H1 (cell line): ENCODE results near the gene STAG1. TPM values are rescaled to one million over a fixed set of nuclear protein-coding genes. Genes with fewer than 3 reads are reported as not detected.

Experiments used
- CTCF ChIA-PET: fragments of 300-600 bp; sonication (Branson Sonifier 250); formaldehyde crosslinking; loops from one replicate; lab custom pipeline; 2021; ENCODE audit not compliant: partially characterized antibody; lab: Charles Lee
- POLR2A ChIA-PET: fragments of 300-600 bp; sonication (Branson Sonifier 250); formaldehyde crosslinking; loops from one replicate; lab custom pipeline; 2021; ENCODE audit warnings: inconsistent platforms; ENCODE audit not compliant: partially characterized antibody; lab: Charles Lee
- DNase-seq, 2 experiments: peaks; one replicate each; pipeline versions ENCODE4 v3.0.0 to v3.0.0-alpha.2; 2010 to 2022; ENCODE audit warnings: low spot score in 2 of 2, low read depth in 1 of 2, mixed read lengths in 1 of 2
- FAIRE-seq: peaks from 2 replicates; lab custom pipeline; 2011; peaks lifted over from hg19 to GRCh38; lab: Jason Lieb, UNC
- H2AFZ ChIP-seq: 2 replicates; pipeline ENCODE4 v1.8.1; 2012; ENCODE audit warnings: low read length, inconsistent platforms
- H2AK5ac ChIP-seq: 2 replicates; pipeline ENCODE4 v1.6.1; 2013; ENCODE audit warnings: low read depth, low read length
- H2BK120ac ChIP-seq: replicated peaks from 2 replicates; pipeline ENCODE3; 2013; ENCODE audit warnings: low read depth, low read length, inconsistent platforms
- H2BK12ac ChIP-seq: 2 replicates; pipeline ENCODE4 v1.6.1; 2013; ENCODE audit warnings: low read depth, low read length
- H2BK15ac ChIP-seq: 2 replicates; pipeline ENCODE4 v1.6.1; 2013; ENCODE audit warnings: low read length
- H2BK20ac ChIP-seq: 2 replicates; pipeline ENCODE4 v1.6.1; 2013; ENCODE audit warnings: low read length
- H2BK5ac ChIP-seq: 2 replicates; pipeline ENCODE4 v1.6.1; 2013; ENCODE audit warnings: low read depth, low read length
- H3K14ac ChIP-seq: 2 replicates; pipeline ENCODE4 v1.6.1; 2013; ENCODE audit warnings: inconsistent platforms; ENCODE audit not compliant: insufficient read length
- H3K18ac ChIP-seq: 2 replicates; pipeline ENCODE4 v1.6.1; 2013; ENCODE audit warnings: low read length; ENCODE audit errors: extremely low read depth
- H3K23ac ChIP-seq: 2 replicates; pipeline ENCODE4 v1.6.1; 2013; ENCODE audit warnings: inconsistent platforms; ENCODE audit not compliant: insufficient read length
- H3K23me2 ChIP-seq: 2 replicates; pipeline ENCODE4 v1.6.1; 2013; ENCODE audit warnings: low read depth, low read length
- H3K27ac ChIP-seq: 2 replicates; pipeline ENCODE4 v1.6.1; 2011; ENCODE audit warnings: low read depth, low read length, inconsistent platforms
- H3K27me3 ChIP-seq, 4 experiments: replicated peaks in 1 of 4; 1 replicate in 1 of 4; 2 replicates in 3 of 4; pipeline versions ENCODE4 v1.6.1 to v1.8.1; 2011 to 2013; ENCODE audit warnings: low read length in 3 of 4, mild to moderate bottlenecking in 3 of 4, inconsistent platforms in 2 of 4, mixed read lengths in 2 of 4, moderate library complexity in 1 of 4; ENCODE audit not compliant: control insufficient read depth in 3 of 4, insufficient read depth in 3 of 4; ENCODE audit errors: extremely low read depth in 1 of 4
- H3K36me3 ChIP-seq, 4 experiments: 2 replicates each; pipeline versions ENCODE4 v1.6.1 to v1.8.1; 2011 to 2013; ENCODE audit warnings: mild to moderate bottlenecking in 4 of 4, low read length in 3 of 4, moderate library complexity in 2 of 4, control low read depth in 1 of 4, inconsistent platforms in 1 of 4; ENCODE audit not compliant: insufficient read depth in 4 of 4, control insufficient read depth in 2 of 4
- H3K4ac ChIP-seq: replicated peaks from 2 replicates; pipeline ENCODE3; 2013; ENCODE audit warnings: low read length, low read depth, mixed read lengths, inconsistent platforms; ENCODE audit not compliant: insufficient read length
- H3K4me1 ChIP-seq, 4 experiments: replicated peaks in 1 of 4; 1 replicate in 1 of 4; 2 replicates in 3 of 4; pipeline versions ENCODE4 v1.6.1 to v1.8.1; 2011 to 2013; ENCODE audit warnings: low read length in 3 of 4, inconsistent platforms in 2 of 4, mixed read lengths in 1 of 4; ENCODE audit not compliant: insufficient read depth in 4 of 4, control insufficient read depth in 3 of 4
- H3K4me2 ChIP-seq, 2 experiments: 2 replicates each; pipeline versions ENCODE4 v1.6.1 to v1.8.1; 2011 to 2013; ENCODE audit warnings: low read depth in 2 of 2, low read length in 2 of 2, control low read depth in 1 of 2, inconsistent platforms in 1 of 2, mild to moderate bottlenecking in 1 of 2; ENCODE audit not compliant: insufficient read depth in 1 of 2
- H3K4me3 ChIP-seq, 4 experiments: fragments of 200-600, 300-600 bp in 1 of 4; sonication (generic), shearing (Covaris generic), sonication (Bioruptor Twin) in 1 of 4; 2 replicates each; pipeline versions ENCODE4 v1.5.1 to v1.8.1; 2011 to 2016; ENCODE audit warnings: low read length in 4 of 4, low read depth in 3 of 4, control low read depth in 2 of 4, inconsistent platforms in 2 of 4, mild to moderate bottlenecking in 2 of 4, mixed read lengths in 1 of 4, moderate library complexity in 1 of 4; ENCODE audit not compliant: insufficient read depth in 2 of 4; ENCODE audit errors: extremely low read depth in 1 of 4
- H3K56ac ChIP-seq: replicated peaks from 2 replicates; pipeline ENCODE3; 2013; ENCODE audit warnings: low read depth, mild to moderate bottlenecking, mixed read lengths, low read length, inconsistent platforms; ENCODE audit not compliant: insufficient read length
- H3K79me1 ChIP-seq: 2 replicates; pipeline ENCODE4 v1.6.1; 2013; ENCODE audit warnings: low read depth, low read length, control low read depth
- H3K79me2 ChIP-seq, 2 experiments: 2 replicates each; pipeline versions ENCODE4 v1.6.1 to v1.8.1; 2012 to 2013; ENCODE audit warnings: low read length in 2 of 2, mild to moderate bottlenecking in 2 of 2, inconsistent platforms in 1 of 2; ENCODE audit not compliant: insufficient read depth in 2 of 2, control insufficient read depth in 1 of 2
- H3K9ac ChIP-seq, 4 experiments: replicated peaks in 1 of 4; 1 replicate in 1 of 4; 2 replicates in 3 of 4; pipeline versions ENCODE4 v1.6.1 to v1.8.1; 2011 to 2013; ENCODE audit warnings: low read depth in 3 of 4, low read length in 3 of 4, control low read depth in 2 of 4, mild to moderate bottlenecking in 2 of 4, moderate library complexity in 2 of 4, inconsistent platforms in 1 of 4; ENCODE audit errors: extremely low read depth in 1 of 4
- H3K9me3 ChIP-seq, 2 experiments: 2 replicates each; pipeline versions ENCODE4 v1.6.1 to v1.8.1; 2012 to 2013; ENCODE audit warnings: mild to moderate bottlenecking in 2 of 2, moderate library complexity in 2 of 2, control low read depth in 1 of 2, inconsistent platforms in 1 of 2, low read depth in 1 of 2, low read length in 1 of 2, mixed read lengths in 1 of 2; ENCODE audit not compliant: insufficient read depth in 2 of 2
- H4K20me1 ChIP-seq, 2 experiments: replicated peaks in 1 of 2; 2 replicates each; pipeline versions ENCODE3 to v1.8.1; 2011 to 2013; ENCODE audit warnings: inconsistent platforms in 2 of 2, low read length in 2 of 2, mild to moderate bottlenecking in 1 of 2; ENCODE audit not compliant: insufficient read depth in 2 of 2, control insufficient read depth in 1 of 2
- H4K5ac ChIP-seq: 2 replicates; pipeline ENCODE4 v1.6.1; 2013; ENCODE audit warnings: low read length, low read depth, mixed read lengths, inconsistent platforms; ENCODE audit not compliant: insufficient read length
- H4K8ac ChIP-seq: 2 replicates; pipeline ENCODE4 v1.8.0; 2013; ENCODE audit warnings: mild to moderate bottlenecking, moderate library complexity, low read length, inconsistent platforms; ENCODE audit not compliant: insufficient read depth; ENCODE audit errors: extremely low read depth
- H4K91ac ChIP-seq: replicated peaks from 2 replicates; pipeline ENCODE3; 2013; ENCODE audit warnings: low read length, mixed read lengths, inconsistent platforms; ENCODE audit not compliant: insufficient read length
- HDAC6 ChIP-seq: IDR thresholded peaks from one replicate; pipeline ENCODE4 v1.7.1; 2012; ENCODE audit warnings: low read depth, mild to moderate bottlenecking, inconsistent platforms, low read length, moderate library complexity
- JUND ChIP-seq: IDR thresholded peaks from 2 replicates; pipeline ENCODE4 v1.6.1; 2011; ENCODE audit warnings: mild to moderate bottlenecking, improper control_type of control experiment, low read length
- KDM4A ChIP-seq: IDR thresholded peaks from one replicate; pipeline ENCODE4 v1.7.1; 2012; ENCODE audit warnings: low read depth, mild to moderate bottlenecking, moderate library complexity, low read length, inconsistent platforms; ENCODE audit not compliant: severe bottlenecking
- KDM5A ChIP-seq: fragments of 200-600 bp; IDR thresholded peaks from 2 replicates; pipeline ENCODE4 v1.7.1; 2012; ENCODE audit warnings: mild to moderate bottlenecking, low read length, inconsistent platforms, mixed read lengths
- PHF8 ChIP-seq: fragments of 200-600 bp; sonication (generic); conservative IDR thresholded peaks from 2 replicates; pipeline ENCODE4 v1.7.1; 2012; ENCODE audit warnings: low read depth, mild to moderate bottlenecking, inconsistent platforms, low read length, moderate library complexity
- RFX5 ChIP-seq: IDR thresholded peaks from 2 replicates; pipeline ENCODE4 v1.6.1; 2011; ENCODE audit warnings: low read depth, low read length, improper control_type of control experiment, borderline replicate concordance
- RNF2 ChIP-seq: fragments of 200-900, 300-1000 bp; sonication (generic); IDR thresholded peaks from 2 replicates; pipeline ENCODE4 v1.7.1; 2016; ENCODE audit warnings: borderline replicate concordance, low read depth, mild to moderate bottlenecking, antibody characterized with exemption, low read length; ENCODE audit not compliant: poor library complexity, severe bottlenecking; ENCODE audit errors: missing control alignments
- RXRA ChIP-seq: IDR thresholded peaks from 2 replicates; pipeline ENCODE4 v1.6.1; 2011; ENCODE audit warnings: low read depth, mild to moderate bottlenecking, low read length, moderate library complexity; ENCODE audit not compliant: insufficient read depth
- SAP30 ChIP-seq: fragments of 300-600 bp; sonication (generic); IDR thresholded peaks from 2 replicates; pipeline ENCODE4 v1.7.1; 2012; ENCODE audit warnings: low read length, moderate library complexity, mild to moderate bottlenecking, inconsistent platforms; ENCODE audit not compliant: insufficient read depth, insufficient replicate concordance
- SIRT6 ChIP-seq: IDR thresholded peaks from one replicate; pipeline ENCODE4 v1.7.1; 2012; ENCODE audit warnings: low read length, inconsistent platforms
- SP4 ChIP-seq: IDR thresholded peaks from 2 replicates; pipeline ENCODE4 v1.6.1; 2012; ENCODE audit warnings: low read length, inconsistent platforms
- SUZ12 ChIP-seq: fragments of 200-600 bp; sonication (generic); IDR thresholded peaks from 2 replicates; pipeline ENCODE4 v1.6.1; 2012; ENCODE audit warnings: mild to moderate bottlenecking, inconsistent platforms, low read length, moderate library complexity, mixed read lengths
- TEAD4 ChIP-seq: IDR thresholded peaks from 2 replicates; pipeline ENCODE4 v1.6.1; 2012; ENCODE audit warnings: low read depth, low read length, inconsistent platforms, mixed read lengths
- YY1 ChIP-seq: IDR thresholded peaks from 2 replicates; pipeline ENCODE4 v1.6.1; 2011; ENCODE audit warnings: low read depth, mild to moderate bottlenecking, low read length
- WGBS, 2 experiments: shearing (Covaris generic) in 1 of 2; methylation state at CpG; one replicate each; pipeline versions ENCODE4 v1.1.6 to v1.1.7; 2013 to 2015; ENCODE audit warnings: low lambda C conversion rate in 2 of 2, mixed read lengths in 2 of 2, inconsistent platforms in 1 of 2, low coverage in 1 of 2, missing lambda C conversion rate in 1 of 2; ENCODE audit not compliant: insufficient replicate concordance in 2 of 2, insufficient coverage in 1 of 2, insufficient read length in 1 of 2; ENCODE audit errors: extremely low coverage in 1 of 2, missing lambda C conversion rate in 1 of 2; 5-methylcytosine and 5-hydroxymethylcytosine counted together
- polyA plus RNA-seq, 7 experiments: library from polyadenylated mRNA; depleted of rRNA in 3 of 7; stranded (reverse) in 5 of 7; unstranded in 2 of 7; fragments of >200 nt in 5 of 7; fragments of 200-250 nt in 2 of 7; gene quantifications; 1 replicate in 5 of 7; 2 replicates in 1 of 7; 4 replicates in 1 of 7; pipeline versions ENCODE4 v1.2.1 to v1.2.3, GENCODE V29; 2011 to 2013; ENCODE audit warnings: missing spikeins in 2 of 7, mixed read lengths in 2 of 7
- total RNA-seq: library from RNA; stranded (reverse); fragmentation: NEBNext Ultra II Directional; extraction: Animal tissue kit (Norgen Biotek cat#: 25700); gene quantifications from 2 replicates; pipeline ENCODE4 v1.2.1, GENCODE V29; 2021

The STAG1 gene
- total and polyA plus RNA-seq, 2 of the 8 experiments (the other 6 are each of a cell fraction or from before 2014, with no cell fraction given) = 4.6 to 23.4 TPM

GRCh38 chr3:136637176-136637575 is 115.0 kb downstream of the STAG1 start:
- POLR2A ChIA-PET = interaction anchor here (0.6 to 1.2 kb wide), 3 partner anchors 29 to 275 kb away, joined by 3 read pairs; no protein-coding TSS in a partner anchor
- peaks cover 0 to 64% of the 10 kb centered on the region in 2 experiments; a peak in 2 of 4 replicates for H3K79me2 ChIP-seq
- 89% methylated on average over 2 of the region's 2 CpGs; no CpG with 5 or more reads in 1 of the 2 experiments for WGBS, 2 experiments
- H2AFZ ChIP-seq = no peak overlapping the region
- peaks cover 0 to under 1% of the 10 kb centered on the region in 2 experiments for H4K20me1 ChIP-seq
- no peak overlapping the region for H4K8ac ChIP-seq
- no peak overlapping the region for H3K14ac ChIP-seq
- H3K18ac ChIP-seq = no peak overlapping the region
- no peak overlapping the region for H3K4me3 ChIP-seq
- H3K23ac ChIP-seq = no peak overlapping the region
- H2BK12ac ChIP-seq = no peak overlapping the region
- no peaks in the 10 kb centered on the region for H3K36me3 ChIP-seq
- H3K9me3 ChIP-seq = no peaks in the 10 kb centered on the region
- H3K4me2 ChIP-seq = no peak overlapping the region
- no peak overlapping the region for H2BK15ac ChIP-seq
- no peak overlapping the region for H3K4ac ChIP-seq
- H3K4me1 ChIP-seq = peaks cover 0 to 3% (median 0%) of the 10 kb centered on the region in 4 experiments; a peak in 4 of 7 replicates
- H2BK20ac ChIP-seq = no peak overlapping the region
- no peak overlapping the region for H2BK120ac ChIP-seq
- H3K9ac ChIP-seq = no peak overlapping the region
- H2BK5ac ChIP-seq = no peak overlapping the region
- no peak overlapping the region for H4K91ac ChIP-seq
- no peak for FAIRE-seq
- no peaks in the 10 kb centered on the region for H3K79me1 ChIP-seq
- H3K27me3 ChIP-seq = no peaks in the 10 kb centered on the region
- H3K56ac ChIP-seq = no peak overlapping the region
- no peak overlapping the region for H3K27ac ChIP-seq
- CTCF ChIA-PET = interaction anchor here (1.0 to 2.2 kb wide), 3 partner anchors 64 to 377 kb away, joined by 3 to 5 read pairs (median 5); no protein-coding TSS in a partner anchor
- no peak for DNase-seq
- H2AK5ac ChIP-seq = no peak overlapping the region
- TF ChIP-seq YY1 = no peak
- TF ChIP-seq SIRT6 = no peak
- no peak for TF ChIP-seq SAP30
- TF ChIP-seq KDM4A = no peak
- no peak for TF ChIP-seq HDAC6
- TF ChIP-seq SUZ12 = no peak
- no peak for TF ChIP-seq RXRA
- no peak for TF ChIP-seq SP4
- no peak for TF ChIP-seq KDM5A
- no peak for TF ChIP-seq JUND
- no peak for TF ChIP-seq RNF2
- no peak for TF ChIP-seq TEAD4
- no peak for TF ChIP-seq PHF8
- no peak for TF ChIP-seq RFX5
- H4K5ac ChIP-seq = no peak overlapping the region
- H3K23me2 ChIP-seq = no peaks in the 10 kb centered on the region
